ENCODE data around the gene CALB2. TPM values are rescaled to one million over a fixed set of nuclear protein-coding genes. Genes with fewer than 3 reads are reported as not detected.

The CALB2 gene
- total and polyA plus RNA-seq, 2 of the 13 experiments (the other 11 are each of a cell fraction or from before 2014, with no cell fraction given), result 0.37 to 0.40 TPM

GRCh38 chr16:71341881-71342280 lies 16.6 kb upstream of the CALB2 start:
- BruUV-seq (replicated peaks), result no TSS peak
- no peak for FAIRE-seq
- WGBS (ENCODE audit: low lambda C conversion rate), result 8% methylated on average over 5 of the region's 5 CpGs

More at GRCh38 chr16:71341881-71342280, 16.6 kb upstream of the CALB2 start:
- TF ChIP-seq XBP1 (CRISPR knock-in tag; IDR thresholded peaks at IDR 0.05), result no peak
- TF ChIP-seq IKZF4 (CRISPR knock-in tag; IDR thresholded peaks at IDR 0.05; ENCODE audit: borderline replicate concordance, low read depth, not compliant biosample characterization), result no peak
- no peak for TF ChIP-seq GPBP1L1 (CRISPR knock-in tag; IDR thresholded peaks at IDR 0.05)
- TF ChIP-seq ZBTB33 (CRISPR knock-in tag; IDR thresholded peaks at IDR 0.05), result no peak
- TF ChIP-seq ZNF766 (CRISPR knock-in tag; IDR thresholded peaks at IDR 0.05; ENCODE audit: borderline replicate concordance), result no peak
- TF ChIP-seq ZNF747 (CRISPR knock-in tag; IDR thresholded peaks at IDR 0.05; ENCODE audit: borderline replicate concordance), result no peak
- no peak for TF ChIP-seq ZFYVE20 (CRISPR knock-in tag; IDR thresholded peaks at IDR 0.05; ENCODE audit: borderline replicate concordance, low read depth)
- TF ChIP-seq CREM (IDR thresholded peaks at IDR 0.05), result no peak
- no peak for TF ChIP-seq CREM (CRISPR knock-in tag; IDR thresholded peaks at IDR 0.05)
- no peak for TF ChIP-seq ZBTB38 (CRISPR knock-in tag; IDR thresholded peaks at IDR 0.05)
- no peak for TF ChIP-seq ZNF564 (CRISPR knock-in tag; IDR thresholded peaks at IDR 0.05)
- no peak for TF ChIP-seq MYNN (CRISPR knock-in tag; IDR thresholded peaks at IDR 0.05; ENCODE audit: low read depth)
- no peak for TF ChIP-seq HIVEP1 (CRISPR knock-in tag; IDR thresholded peaks at IDR 0.05)
- Histone ChIP-seq H3K4me1 (ENCODE audit: insufficient read depth, low read length) (peaks cover 17% of the 10 kb centered on the region), H4K20me1 (ENCODE audit: insufficient read depth, low read length) (no peaks in the 10 kb centered on the region), H2AFZ (ENCODE audit: low read length) (no peak overlapping the region), H3K79me2 (ENCODE audit: insufficient read depth, low read length) (no peaks in the 10 kb centered on the region), H3K4me2 (ENCODE audit: low read depth, low read length) (no peak overlapping the region), H3K36me3 (replicated peaks in 1 of 2; ENCODE audit: control insufficient read depth in 1 of 2, insufficient read depth in 2 of 2, low read length in 2 of 2) (no peaks in the 10 kb centered on the region), H3K27me3 (ENCODE audit: control insufficient read depth in 1 of 2, insufficient read depth in 2 of 2, low read length in 2 of 2) (peaks cover under 1 to 49% of the 10 kb centered on the region in 2 experiments; a peak in 4 of 5 replicates), H3K9ac (ENCODE audit: insufficient read depth, low read depth, low read length) (no peak overlapping the region), H3K4me3 (replicated peaks in 1 of 3; ENCODE audit: insufficient read depth in 1 of 3, low read depth in 2 of 3, low read length in 3 of 3) (no peak overlapping the region), H3K9me3 (ENCODE audit: low read length) (no peaks in the 10 kb centered on the region), H3K27ac (ENCODE audit: extremely low read length, insufficient read depth, low read length) (no peak overlapping the region)
- intact Hi-C loops (cut with micrococcal nuclease; ENCODE audit: unreplicated experiment), result no loop called here
- CTCF ChIA-PET (ENCODE audit: low intra/inter-chr PET ratio, low total read pairs), result no interaction called here
- no peak for DNase-seq (ENCODE audit: low spot score)
- ATAC-seq, result no peak
- POLR2A ChIA-PET, result no interaction called here
- in situ Hi-C loops (cut with HindIII; ENCODE audit: extremely low pct_ligation_motif_present, low pct_unique_long_range_greater_than_20kb), result no loop called here
